Stimulated activated CD8-positive, alpha-beta memory T cell treated with anti-CD3 and anti-CD28 coated beads, Interleukin-7, amount 100 ng/mL, for 4 hours (primary cell): ENCODE results near the gene CD2AP.
"Not testable (repeated sequence)": the region's sequence is repeated elsewhere in the genome, so short reads cannot be mapped to it uniquely, and the experiment has no call there.

Experiments
- DNase-seq, 2 donors: peaks; one replicate each; pipeline ENCODE4 v3.0.0-alpha.2; 2020; ENCODE audit warnings: low read depth in 2 of 2

Gene CD2AP

GRCh38 chr6:47563162-47563561 lies 85.6 kb downstream of the CD2AP start:
- DNase-seq: no peak

DNA sequence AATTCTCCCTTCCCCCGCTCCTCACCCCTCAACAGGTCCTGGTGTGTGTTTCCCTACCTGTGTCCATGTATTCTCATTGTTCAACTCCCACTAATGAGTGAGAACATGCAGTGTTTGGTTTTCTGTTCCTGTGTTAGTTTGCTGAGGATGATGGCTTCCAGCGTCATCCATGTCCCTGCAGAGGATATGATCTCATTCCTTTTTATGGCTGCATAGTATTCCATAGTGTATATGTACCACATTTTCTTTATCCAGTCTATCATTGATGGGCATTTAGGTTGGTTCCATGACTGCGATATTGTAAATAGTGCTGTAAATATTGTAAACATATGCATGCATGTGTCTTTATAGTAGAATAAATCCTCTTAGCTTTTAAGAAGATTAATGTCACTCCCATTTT lies 89.0 kb downstream of the CD2AP start:
- not testable (repeated sequence) for DNase-seq

- no peak for DNase-seq
Measured at GRCh38 chr6:47567586-47567985, 90.0 kb downstream of the CD2AP start.

GRCh38 chr6:47571488-47571887 lies 93.9 kb downstream of the CD2AP start:
- DNase-seq: no peak

DNA sequence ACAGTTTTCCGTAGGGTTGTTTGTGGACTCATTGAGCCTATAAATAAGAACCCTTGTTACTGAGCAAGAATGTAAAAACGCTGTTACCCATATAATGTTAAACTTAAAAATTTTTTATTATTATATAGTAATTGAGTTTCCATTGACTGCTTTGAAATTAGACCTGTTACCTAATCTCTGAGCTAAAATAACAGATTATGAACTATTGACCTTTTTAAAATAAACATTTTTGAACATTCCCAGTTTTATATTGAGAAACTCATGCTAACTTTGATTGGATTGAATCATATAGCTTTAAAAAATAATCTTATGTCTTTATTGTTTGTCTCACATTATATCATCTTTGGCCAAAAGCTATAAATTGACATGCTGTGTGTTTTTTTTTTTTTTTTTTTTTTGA lies 95.5 kb downstream of the CD2AP start:
- no peak for DNase-seq

DNA sequence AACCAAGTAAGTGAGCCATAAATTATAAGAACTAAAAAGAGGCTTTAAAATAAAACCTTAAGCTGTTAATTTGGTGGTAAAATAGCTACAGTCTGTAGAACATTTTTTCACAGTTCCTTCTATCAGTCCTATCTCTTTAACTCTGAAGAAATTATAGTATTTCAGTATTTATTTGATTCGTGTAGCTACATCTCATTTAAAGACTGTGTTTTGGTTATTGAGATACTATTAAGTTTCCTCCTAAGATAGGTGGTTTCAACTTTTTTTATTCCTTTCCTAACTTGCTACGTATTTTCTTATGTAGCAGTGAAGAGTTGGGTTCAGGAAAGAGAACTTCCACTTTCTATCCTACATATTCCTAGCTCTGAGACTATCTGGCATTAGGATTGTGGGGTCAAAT lies 97.2 kb downstream of the CD2AP start:
- DNase-seq: no peak

DNA sequence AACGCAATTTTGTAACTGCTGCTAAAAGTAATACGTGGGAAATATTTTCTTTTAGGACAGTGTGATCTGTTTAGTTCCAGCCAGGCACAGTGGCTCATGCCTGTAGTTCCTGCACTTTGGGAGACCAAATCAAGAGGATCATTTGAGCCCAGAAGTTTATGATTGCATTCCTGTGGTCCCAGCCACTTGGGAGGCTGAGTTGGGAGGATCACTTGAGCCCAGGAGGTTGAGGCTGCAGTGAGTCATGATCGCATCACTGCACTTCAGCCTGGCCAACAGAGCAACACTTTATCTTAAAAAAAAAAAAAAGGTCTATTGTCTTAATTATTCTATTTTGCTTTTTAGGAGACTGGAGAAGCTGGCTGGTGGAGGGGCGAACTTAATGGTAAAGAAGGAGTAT lies 101.5 kb downstream of the CD2AP start:
- no peak for DNase-seq

- DNase-seq: no peak
Measured at GRCh38 chr6:47581591-47581990, 104.0 kb downstream of the CD2AP start.

- DNase-seq: no peak
Measured at GRCh38 chr6:47587493-47587892, 109.9 kb downstream of the CD2AP start.

DNA sequence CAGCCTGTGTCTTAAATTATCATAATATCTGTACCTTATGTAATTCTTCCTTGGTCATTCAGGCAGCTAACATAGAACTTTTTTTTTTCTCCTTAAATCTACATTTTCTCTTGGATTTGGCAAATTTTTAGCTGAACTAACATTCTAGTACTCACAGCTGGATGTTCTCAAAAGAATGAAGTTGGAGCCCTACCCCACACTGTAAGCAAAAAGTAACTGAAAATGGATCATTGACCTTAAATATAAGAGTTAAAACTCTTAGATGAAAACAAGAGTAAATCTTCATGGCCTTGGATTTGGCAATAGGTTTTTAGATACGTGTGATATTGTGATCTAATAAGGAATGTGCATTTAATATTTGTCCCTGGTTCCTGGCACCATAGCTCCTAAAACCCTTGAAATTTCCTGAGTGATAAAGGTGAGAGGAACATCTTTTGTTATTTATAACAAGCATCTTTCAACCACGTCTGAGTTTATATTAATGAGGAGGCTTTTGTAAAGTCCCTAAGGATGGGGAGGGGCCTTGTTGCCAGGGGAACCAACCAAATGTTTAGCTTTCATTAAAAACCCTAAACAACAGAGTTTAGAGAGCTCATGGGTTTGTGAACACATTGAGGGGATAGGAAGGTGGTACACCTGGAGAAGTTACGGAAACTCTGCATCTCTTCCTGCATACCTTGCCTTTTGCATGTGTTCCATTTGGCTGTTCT lies 114.7 kb downstream of the CD2AP start:
- no peak for DNase-seq

DNA sequence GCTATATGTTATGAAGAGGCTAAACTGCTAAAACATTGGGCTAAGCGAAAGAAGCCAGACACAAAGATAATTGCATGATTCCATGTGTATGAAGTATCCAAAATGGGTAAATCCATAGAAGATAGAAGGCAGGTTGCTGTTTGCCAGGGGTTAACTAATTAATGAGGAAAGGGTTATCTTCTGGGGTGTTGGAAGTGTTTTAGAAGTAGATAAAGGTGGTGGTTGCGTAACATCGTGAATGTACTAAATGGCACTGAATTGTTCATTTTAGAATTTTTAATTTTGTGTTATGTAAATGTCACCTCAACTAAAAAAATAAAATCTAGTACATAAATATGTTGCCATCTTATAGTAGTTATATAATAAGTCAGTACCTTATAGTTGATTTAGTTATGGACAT lies 116.4 kb downstream of the CD2AP start:
- no peak for DNase-seq

DNA sequence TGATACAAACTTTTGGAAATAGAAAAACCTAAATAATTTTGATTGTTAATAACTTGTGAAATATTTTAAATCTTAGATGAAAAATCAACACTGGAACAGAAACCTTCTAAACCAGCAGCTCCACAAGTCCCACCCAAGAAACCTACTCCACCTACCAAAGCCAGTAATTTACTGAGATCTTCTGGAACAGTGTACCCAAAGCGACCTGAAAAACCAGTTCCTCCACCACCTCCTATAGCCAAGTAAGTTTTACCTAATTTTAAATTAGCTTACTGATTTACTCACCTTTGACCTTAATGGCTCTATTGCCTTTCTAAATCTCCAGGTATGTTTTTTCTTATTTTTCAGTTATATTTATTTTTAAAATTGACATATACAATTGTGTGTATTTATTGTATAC lies 118.2 kb downstream of the CD2AP start:
- DNase-seq: no peak

- DNase-seq: no peak
Measured at GRCh38 chr6:47598367-47598766, 120.8 kb downstream of the CD2AP start.

DNA sequence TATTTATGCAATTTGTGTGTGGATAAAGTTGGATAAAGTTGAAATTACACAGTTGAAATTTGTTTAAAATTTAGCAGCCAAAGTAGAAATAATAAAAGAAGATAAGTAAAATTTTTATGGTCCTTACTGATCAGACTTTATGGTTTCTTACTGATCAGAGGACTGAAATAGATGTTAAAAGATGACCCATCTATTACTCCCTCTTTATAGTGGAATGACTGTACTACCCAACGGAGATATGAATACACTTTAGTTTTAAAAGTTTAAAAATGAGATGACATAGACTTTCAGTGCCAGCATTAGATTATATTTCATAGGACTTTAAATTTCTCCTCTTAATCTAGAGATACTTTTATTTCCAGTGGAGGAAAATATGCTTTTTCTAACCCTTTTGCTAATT lies 121.9 kb downstream of the CD2AP start:
- DNase-seq: no peak

- DNase-seq: no peak
Measured at GRCh38 chr6:47603227-47603626, 125.6 kb downstream of the CD2AP start.

DNA sequence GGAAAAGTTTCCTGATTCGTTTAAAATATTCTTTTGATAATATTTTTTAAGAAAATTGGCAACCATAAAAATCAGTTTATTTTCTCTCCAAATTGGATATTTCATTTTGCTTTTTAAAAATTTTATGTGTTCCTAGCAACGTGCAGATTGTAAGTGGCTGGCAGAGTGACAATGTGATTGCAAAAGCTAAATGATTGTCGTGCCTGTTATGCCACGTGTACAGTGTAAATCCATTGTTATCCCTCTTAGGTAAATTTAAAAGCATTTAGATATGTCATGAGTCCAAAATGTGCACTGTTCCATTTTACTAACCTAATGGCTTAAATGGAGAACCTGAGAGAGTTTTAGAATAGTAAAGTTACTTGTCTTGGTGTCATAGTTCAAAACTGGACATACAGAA lies 126.4 kb downstream of the CD2AP start:
- no peak for DNase-seq

DNA sequence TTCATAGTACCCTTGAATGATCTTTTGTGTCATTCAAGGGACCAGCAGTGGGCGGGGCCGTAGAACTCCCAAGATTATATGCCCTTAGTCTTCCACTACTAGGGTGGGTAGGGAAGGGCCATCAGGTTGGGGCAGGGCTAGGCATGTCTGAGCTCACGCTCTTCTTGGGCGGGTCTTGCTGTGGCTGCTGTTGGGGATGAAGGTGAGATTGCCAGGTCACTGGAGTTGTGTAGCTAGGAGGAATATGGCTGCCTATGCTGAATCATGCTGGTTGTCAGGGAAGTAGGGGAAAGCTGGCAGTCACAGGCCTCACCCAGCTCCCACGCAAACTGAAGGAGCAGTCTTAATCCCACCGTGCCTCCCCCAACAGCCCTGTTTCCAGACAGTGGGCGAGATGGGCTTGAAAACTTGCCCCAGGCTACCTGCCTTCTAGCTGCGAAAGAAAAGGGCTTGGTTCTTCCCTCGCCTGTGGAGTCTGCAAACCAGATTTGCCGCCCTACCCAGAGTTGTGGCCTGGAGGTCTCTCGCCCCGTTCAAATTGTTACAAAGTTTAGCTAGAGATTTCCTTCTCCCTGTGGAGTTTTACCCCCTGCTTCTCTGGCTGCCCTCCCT lies 144.4 kb downstream of the CD2AP start:
- DNase-seq: no peak

GRCh38 chr6:47626782-47627181 lies 149.2 kb downstream of the CD2AP start:
- no peak for DNase-seq

DNA sequence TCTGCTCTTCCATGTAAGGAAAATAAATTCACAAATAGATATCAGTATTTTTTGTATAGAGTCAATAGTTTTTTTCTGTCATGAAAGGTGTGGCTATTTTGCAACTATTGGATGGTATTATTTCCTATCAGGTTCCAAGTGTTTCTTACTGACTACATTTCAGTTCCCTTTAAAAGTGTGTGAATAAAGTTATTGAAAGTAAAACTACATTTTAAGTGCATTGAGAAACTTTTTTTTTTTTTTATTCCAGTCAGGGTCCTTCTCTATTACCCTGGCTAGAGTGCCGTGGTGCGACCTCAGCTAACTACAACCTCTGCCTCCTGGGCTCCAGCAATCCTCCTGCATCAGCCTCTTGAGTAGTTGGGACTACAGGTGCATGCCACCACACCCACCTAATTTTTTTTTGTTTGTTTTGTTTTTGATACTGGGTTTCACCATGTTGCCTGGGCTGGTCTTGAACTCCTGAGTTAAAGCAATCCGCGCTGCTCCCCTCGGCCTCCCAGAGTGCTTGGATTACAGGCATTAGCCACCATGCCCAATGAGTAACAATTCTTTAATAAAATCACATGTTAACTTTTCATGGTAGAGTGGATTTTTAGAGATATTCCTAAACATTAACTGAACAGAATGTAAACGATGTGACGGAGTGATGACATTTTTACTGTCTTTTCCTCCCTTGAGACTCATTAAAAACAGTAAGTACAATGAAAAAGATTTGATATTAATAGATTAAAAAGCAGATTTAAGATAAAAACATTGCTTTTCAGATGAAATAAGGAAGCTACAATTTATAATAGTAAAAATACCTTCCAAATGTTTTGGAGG lies 151.1 kb downstream of the CD2AP start:
- DNase-seq: no peak

DNA sequence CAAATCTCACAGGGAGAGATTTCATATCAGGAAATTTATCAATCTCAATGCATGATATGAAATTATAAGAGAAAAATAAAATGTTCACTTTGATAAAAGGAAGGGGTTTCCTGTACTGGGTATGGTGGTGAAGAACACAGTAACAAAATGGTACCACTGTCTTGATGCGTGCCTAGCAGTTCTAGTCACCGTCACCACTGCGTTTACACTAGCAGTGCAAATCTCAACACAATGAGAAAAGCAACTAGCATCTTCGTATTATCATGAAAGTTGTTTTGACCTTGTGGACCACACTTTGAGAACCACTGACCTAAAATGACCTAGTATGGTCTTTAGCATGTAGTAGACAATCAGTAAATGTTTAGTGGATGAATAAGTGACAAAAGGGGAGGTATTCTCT lies 152.4 kb downstream of the CD2AP start:
- no peak for DNase-seq

DNA sequence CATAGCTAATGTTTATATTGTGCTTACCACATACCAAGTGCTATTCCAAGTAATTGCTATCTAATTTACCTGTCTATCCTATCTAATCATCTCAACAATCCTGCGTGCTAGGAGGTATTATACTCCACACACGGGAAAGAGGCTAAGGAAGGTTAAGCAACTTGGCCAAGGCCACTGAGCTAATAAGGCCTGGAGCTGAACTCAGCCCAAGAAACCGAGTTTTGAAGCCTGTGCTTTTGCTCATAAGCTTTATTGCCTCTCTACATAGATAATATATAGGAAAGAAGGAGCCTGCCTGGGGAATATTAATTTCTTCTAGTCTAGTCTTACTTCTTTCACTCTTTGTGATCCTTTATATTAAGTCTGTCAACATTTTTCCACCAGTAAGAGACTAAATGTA lies 153.0 kb downstream of the CD2AP start:
- no peak for DNase-seq

GRCh38 chr6:47631269-47631772 lies 153.7 kb downstream of the CD2AP start:
- DNase-seq: no peak

DNA sequence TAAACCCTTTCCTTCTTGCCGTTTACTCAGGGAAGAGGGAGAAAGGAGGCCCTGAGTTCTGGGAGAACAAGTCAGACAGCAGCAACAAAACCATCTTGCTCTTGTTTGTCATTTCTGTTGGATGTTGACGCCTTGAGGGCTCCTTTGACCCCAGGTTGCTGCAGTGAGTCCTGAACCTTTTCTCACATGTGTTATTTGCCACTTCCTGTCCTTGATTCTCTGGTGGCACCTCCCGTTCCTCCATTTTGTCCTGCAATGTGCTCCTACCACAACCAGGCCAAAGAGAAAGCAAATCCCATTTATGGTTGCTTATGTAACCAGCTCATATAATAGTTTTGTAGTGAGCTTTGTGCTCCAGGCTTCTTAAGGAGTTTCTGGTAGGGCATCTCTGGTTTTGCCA lies 154.2 kb downstream of the CD2AP start:
- DNase-seq: no peak
